ENCODE results near the gene DDX27. TPM values are rescaled to one million over a fixed set of nuclear protein-coding genes. Genes with fewer than 3 reads are reported as not detected.

DDX27 gene
- total RNA-seq, 4 donors from 2014 or later = 19.8 to 35.7 (median 30.8) TPM

- Histone ChIP-seq H3K27me3 (no peaks in the 10 kb centered on the region), H3K36me3 (peaks cover 32 to 97% (median 58%) of the 10 kb centered on the region in 3 donors), H3K9me3 (no peaks in the 10 kb centered on the region), H3K4me1 (peaks cover 0 to 17% (median 6%) of the 10 kb centered on the region in 3 donors), H3K27ac (no peak overlapping the region), H3K4me3 (no peak overlapping the region)
- DNase-seq = no peak
- TF ChIP-seq POLR2A (IDR thresholded peaks at IDR 0.05) (no peak), CTCF (IDR thresholded peaks at IDR 0.05) (no peak)
- WGBS, 2 donors = 0 to 33% methylated on average over 1 of the region's 1 CpG
- intact Hi-C loops (cut with DNase I) = no loop called here
Observed at GRCh38 chr20:49262444-49262843, 43.2 kb downstream of the DDX27 start.

- no peaks in the 10 kb centered on the region for H3K27me3 ChIP-seq
- peaks cover 15 to 97% (median 18%) of the 10 kb centered on the region in 3 donors for H3K36me3 ChIP-seq
- no peak overlapping the region for H3K27ac ChIP-seq
- H3K4me1 ChIP-seq = peaks cover 3 to 58% (median 20%) of the 10 kb centered on the region in 3 donors
- intact Hi-C loops (cut with DNase I) = no loop called here
- WGBS, 2 donors = 42 to 55% methylated on average over 4 of the region's 4 CpGs
- H3K9me3 ChIP-seq = no peaks in the 10 kb centered on the region
- no peak for DNase-seq
- peak overlapping the region in 1 of 4 donors; percentile 26 for H3K4me3 ChIP-seq
- TF ChIP-seq POLR2A (IDR thresholded peaks at IDR 0.05) (no peak), CTCF (IDR thresholded peaks at IDR 0.05) (no peak)
Observed at GRCh38 chr20:49267327-49267726, 48.1 kb downstream of the DDX27 start.

GRCh38 chr20:49268600-49269365, 49.6 kb downstream of the DDX27 start:
- no peaks in the 10 kb centered on the region for H3K9me3 ChIP-seq
- no peak overlapping the region for H3K27ac ChIP-seq
- no peaks in the 10 kb centered on the region for H3K27me3 ChIP-seq
- peaks cover 3 to 73% (median 20%) of the 10 kb centered on the region in 3 donors for H3K4me1 ChIP-seq
- 86 to 94% methylated on average over 1 of the region's 1 CpG for WGBS, 2 donors
- H3K4me3 ChIP-seq = peak overlapping the region in 1 of 4 donors; percentile 19
- no peak for DNase-seq
- no peak for TF ChIP-seq POLR2A (IDR thresholded peaks at IDR 0.05)
- TF ChIP-seq CTCF (IDR thresholded peaks at IDR 0.05) = no peak
- intact Hi-C loops (cut with DNase I) = no loop called here
- H3K36me3 ChIP-seq = peaks cover 13 to 97% (median 15%) of the 10 kb centered on the region in 3 donors

GRCh38 chr20:49270177-49270576, 51.0 kb downstream of the DDX27 start:
- H3K27ac ChIP-seq = no peak overlapping the region
- peaks cover 3 to 82% (median 21%) of the 10 kb centered on the region in 3 donors for H3K4me1 ChIP-seq
- peaks cover 5 to 95% (median 8%) of the 10 kb centered on the region in 3 donors for H3K36me3 ChIP-seq
- intact Hi-C loops (cut with DNase I) = no loop called here
- whole genome bisulfite sequencing, 2 donors = 56 to 75% methylated on average over 7 of the region's 7 CpGs
- H3K27me3 ChIP-seq = no peaks in the 10 kb centered on the region
- no peaks in the 10 kb centered on the region for H3K9me3 ChIP-seq
- TF ChIP-seq CTCF (IDR thresholded peaks at IDR 0.05) = no peak
- TF ChIP-seq POLR2A (IDR thresholded peaks at IDR 0.05) = no peak
- no peak for DNase-seq
- peak overlapping the region in 1 of 4 donors; percentile 16 for H3K4me3 ChIP-seq

- H3K36me3 ChIP-seq = peaks cover 3 to 94% (median 5%) of the 10 kb centered on the region in 3 donors
- intact Hi-C loops (cut with DNase I) = no loop called here
- H3K4me3 ChIP-seq = peak overlapping the region in 1 of 4 donors; percentile 16
Observed at GRCh38 chr20:49270736-49271135, 51.5 kb downstream of the DDX27 start.

More at GRCh38 chr20:49270736-49271135, 51.5 kb downstream of the DDX27 start:
- 86 to 100% methylated on average over 3 to 4 of the region's 5 CpGs for WGBS, 2 donors
- Histone ChIP-seq H3K27me3 (no peaks in the 10 kb centered on the region), H3K9me3 (no peaks in the 10 kb centered on the region), H3K4me1 (peaks cover 5 to 87% (median 27%) of the 10 kb centered on the region in 3 donors), H3K27ac (no peak overlapping the region)
- TF ChIP-seq CTCF (IDR thresholded peaks at IDR 0.05) (no peak), POLR2A (IDR thresholded peaks at IDR 0.05) (no peak)
- DNase-seq = no peak

Data from esophagus squamous epithelium (tissue), 5 donors.